Neuronal stem cell (in vitro differentiated cells): ENCODE results near the gene TMEM203. TPM values are rescaled to one million over a fixed set of nuclear protein-coding genes. Genes with fewer than 3 reads are reported as not detected.

Experiments used
- DNase-seq: peaks from one replicate; pipeline ENCODE4 v3.0.0-alpha.2; 2013; ENCODE audit warnings: low spot score
- H2AFZ ChIP-seq: one replicate; pipeline ENCODE4 v1.6.1; 2013; ENCODE audit warnings: mild to moderate bottlenecking, low read length, inconsistent platforms
- H2AK5ac ChIP-seq: 2 replicates; pipeline ENCODE4 v1.6.1; 2013; ENCODE audit warnings: low read depth, mild to moderate bottlenecking, inconsistent platforms, low read length, moderate library complexity, mixed read lengths
- H2BK120ac ChIP-seq: 2 replicates; pipeline ENCODE4 v1.6.1; 2013; ENCODE audit warnings: low read depth, mild to moderate bottlenecking, inconsistent platforms, low read length, moderate library complexity, mixed read lengths
- H2BK12ac ChIP-seq: one replicate; pipeline ENCODE4 v1.6.1; 2013; ENCODE audit warnings: low read length, inconsistent platforms
- H2BK15ac ChIP-seq: 2 replicates; pipeline ENCODE4 v1.6.1; 2013; ENCODE audit warnings: mild to moderate bottlenecking, low read length, inconsistent platforms, mixed read lengths
- H2BK5ac ChIP-seq: one replicate; pipeline ENCODE4 v1.6.1; 2013; ENCODE audit warnings: inconsistent platforms, mild to moderate bottlenecking, low read length, moderate library complexity
- H3K14ac ChIP-seq: one replicate; pipeline ENCODE4 v1.6.1; 2013; ENCODE audit warnings: low read length, inconsistent platforms
- H3K18ac ChIP-seq: 2 replicates; pipeline ENCODE4 v1.6.1; 2013; ENCODE audit warnings: low read length, inconsistent platforms
- H3K23ac ChIP-seq: 2 replicates; pipeline ENCODE4 v1.6.1; 2013; ENCODE audit warnings: low read depth, mild to moderate bottlenecking, mixed read lengths, low read length, inconsistent platforms; ENCODE audit not compliant: poor library complexity
- H3K27ac ChIP-seq: replicated peaks from 3 replicates; pipeline ENCODE4 v1.5.1; 2013; ENCODE audit warnings: low read length, inconsistent platforms
- H3K27me3 ChIP-seq, 3 experiments: 2 replicates each; pipeline ENCODE4 v1.6.1; 2013; ENCODE audit warnings: low read length in 3 of 3, mild to moderate bottlenecking in 2 of 3, inconsistent platforms in 1 of 3, low read depth in 1 of 3, mixed read lengths in 1 of 3, moderate library complexity in 1 of 3; ENCODE audit not compliant: control insufficient read depth in 3 of 3, insufficient read depth in 3 of 3
- H3K36me3 ChIP-seq, 2 donors: replicated peaks in 1 of 2; 2 replicates each; pipeline ENCODE4 v1.6.1; 2013; ENCODE audit warnings: low read length in 2 of 2; ENCODE audit not compliant: control insufficient read depth in 2 of 2, insufficient read depth in 2 of 2
- H3K4ac ChIP-seq: 2 replicates; pipeline ENCODE4 v1.6.1; 2013; ENCODE audit warnings: inconsistent platforms, mild to moderate bottlenecking, low read length, moderate library complexity
- H3K4me1 ChIP-seq, 2 donors: 1 replicate in 1 of 2; 2 replicates in 1 of 2; pipeline ENCODE4 v1.6.1; 2013; ENCODE audit warnings: low read length in 2 of 2, low read depth in 1 of 2; ENCODE audit not compliant: control insufficient read depth in 2 of 2, insufficient read depth in 1 of 2
- H3K4me2 ChIP-seq: one replicate; pipeline ENCODE4 v1.6.1; 2013; ENCODE audit warnings: mild to moderate bottlenecking, low read length, inconsistent platforms; ENCODE audit not compliant: insufficient read depth, poor library complexity, severe bottlenecking
- H3K4me3 ChIP-seq, 2 donors: 2 replicates each; pipeline ENCODE4 v1.5.1; 2013; ENCODE audit warnings: low read length in 2 of 2, mild to moderate bottlenecking in 2 of 2, inconsistent platforms in 1 of 2, moderate library complexity in 1 of 2
- H3K79me1 ChIP-seq: one replicate; pipeline ENCODE4 v1.6.1; 2013; ENCODE audit warnings: low read depth, mild to moderate bottlenecking, inconsistent platforms, low read length, moderate library complexity
- H3K9ac ChIP-seq: one replicate; pipeline ENCODE4 v1.6.1; 2013; ENCODE audit warnings: mild to moderate bottlenecking, low read depth, low read length, inconsistent platforms; ENCODE audit not compliant: poor library complexity
- H3K9me3 ChIP-seq, 2 donors: replicated peaks in 1 of 2; 2 replicates each; pipeline versions ENCODE3 to v1.6.1; 2013; ENCODE audit warnings: low read length in 2 of 2, mild to moderate bottlenecking in 2 of 2, inconsistent platforms in 1 of 2, low read depth in 1 of 2, mixed read lengths in 1 of 2, moderate library complexity in 1 of 2; ENCODE audit not compliant: control insufficient read depth in 2 of 2, insufficient read depth in 1 of 2
- H4K8ac ChIP-seq: one replicate; pipeline ENCODE4 v1.6.1; 2013; ENCODE audit warnings: low read depth, mild to moderate bottlenecking, inconsistent platforms, low read length, moderate library complexity
- H4K91ac ChIP-seq: one replicate; pipeline ENCODE4 v1.6.1; 2013; ENCODE audit warnings: low read length, low read depth, mild to moderate bottlenecking, inconsistent platforms; ENCODE audit not compliant: poor library complexity
- WGBS, 2 donors: extraction: QIAGEN DNeasy Blood & Tissue Kit; methylation state at CpG; one replicate each; pipeline ENCODE4 v1.1.7; 2013; ENCODE audit warnings: missing lambda C conversion rate in 2 of 2, mixed read lengths in 1 of 2; ENCODE audit not compliant: insufficient read length in 2 of 2, insufficient replicate concordance in 1 of 2; ENCODE audit errors: extremely low coverage in 2 of 2; 5-methylcytosine and 5-hydroxymethylcytosine counted together
- polyA plus RNA-seq, 2 experiments: library from polyadenylated mRNA; stranded (reverse); fragments of 200-250 nt; gene quantifications; one replicate each; pipeline ENCODE4 v1.2.3, GENCODE V29; 2013

TMEM203 gene, protein sequence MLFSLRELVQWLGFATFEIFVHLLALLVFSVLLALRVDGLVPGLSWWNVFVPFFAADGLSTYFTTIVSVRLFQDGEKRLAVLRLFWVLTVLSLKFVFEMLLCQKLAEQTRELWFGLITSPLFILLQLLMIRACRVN
- polyA plus RNA-seq (2013, experiment 1 of 2), result 27.8 TPM
- 27.6 TPM for polyA plus RNA-seq (2013, experiment 2 of 2)

DNA sequence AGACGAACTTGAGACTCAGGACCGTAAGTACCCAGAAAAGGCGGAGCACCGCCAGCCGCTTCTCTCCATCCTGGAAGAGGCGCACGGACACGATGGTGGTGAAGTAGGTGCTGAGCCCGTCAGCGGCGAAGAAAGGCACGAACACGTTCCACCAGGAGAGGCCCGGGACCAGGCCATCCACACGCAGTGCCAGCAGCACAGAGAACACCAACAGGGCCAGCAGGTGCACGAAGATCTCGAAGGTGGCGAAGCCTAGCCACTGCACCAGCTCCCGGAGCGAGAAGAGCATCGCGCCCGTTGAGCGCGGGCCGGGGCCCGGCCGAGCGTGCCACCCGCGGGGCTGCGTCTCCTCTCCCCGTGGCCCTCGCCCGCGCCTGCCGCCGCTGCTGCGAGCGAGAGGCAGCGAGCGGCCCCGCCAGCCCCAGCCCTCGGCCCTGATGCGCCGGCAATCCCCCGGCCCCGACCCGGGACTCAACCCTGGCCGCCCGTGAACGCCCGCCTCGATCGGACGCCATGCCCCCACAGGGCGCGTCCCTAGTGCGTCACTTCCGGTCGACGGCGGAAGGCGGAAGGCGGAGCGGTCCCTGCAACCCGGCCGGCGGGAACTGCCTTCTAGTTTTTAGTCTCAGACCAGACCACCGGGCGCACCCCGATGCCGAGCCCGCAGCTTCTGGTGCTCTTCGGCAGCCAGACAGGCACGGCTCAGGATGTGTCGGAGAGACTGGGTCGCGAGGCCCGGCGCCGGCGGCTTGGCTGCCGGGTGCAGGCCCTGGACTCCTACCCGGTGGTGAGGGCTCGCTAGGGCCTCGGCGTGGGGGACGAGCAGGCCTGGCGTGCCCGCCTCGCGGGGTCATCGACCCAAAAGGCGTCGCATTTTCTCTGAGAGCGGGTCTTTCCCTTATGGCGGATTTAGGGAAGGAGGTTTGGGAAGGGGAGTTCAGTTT is at the start of gene TMEM203, which contains the start of gene NDOR1:
TMEM203 (minus strand) TSS at position 523 of the 944 bp plus-strand sequence; CDS start at position 289, 234 bp downstream.
NDOR1 (plus strand) TSS at position 575 of the 944 bp plus-strand sequence; CDS start at position 653, 78 bp downstream.
- WGBS, 2 donors, result no CpG with 5 or more reads among the region's 98 CpGs
- Histone ChIP-seq H3K27me3 (no peaks in the 10 kb centered on the region), H3K4me3 (peak within 1 kb of the TSS; percentile 92 to 99), H3K4me1 (peaks cover 18 to 21% of the 10 kb centered on the region in 2 donors), H3K4ac (no peak within 1 kb of the TSS), H3K36me3 (peaks cover 12 to 38% of the 10 kb centered on the region in 2 donors), H3K14ac (no peak within 1 kb of the TSS), H4K91ac (no peak within 1 kb of the TSS), H3K27ac (no peak within 1 kb of the TSS), H3K9ac (peak within 1 kb of the TSS; percentile 95), H4K8ac (no peak within 1 kb of the TSS), H3K4me2 (peak within 1 kb of the TSS; percentile 81), H3K18ac (peak within 1 kb of the TSS; percentile 92), H2AK5ac (peak within 1 kb of the TSS; percentile 92), H3K79me1 (peaks cover 10% of the 10 kb centered on the region), H2BK5ac (peak within 1 kb of the TSS; percentile 83), H2BK120ac (no peak within 1 kb of the TSS), H2BK12ac (no peak within 1 kb of the TSS), H2AFZ (peak within 1 kb of the TSS; percentile 88), H3K9me3 (peaks cover 0 to 1% of the 10 kb centered on the region in 2 donors), H3K23ac (peak within 1 kb of the TSS; percentile 99), H2BK15ac (no peak within 1 kb of the TSS)
- peak; percentile 86 for DNase-seq

DNA sequence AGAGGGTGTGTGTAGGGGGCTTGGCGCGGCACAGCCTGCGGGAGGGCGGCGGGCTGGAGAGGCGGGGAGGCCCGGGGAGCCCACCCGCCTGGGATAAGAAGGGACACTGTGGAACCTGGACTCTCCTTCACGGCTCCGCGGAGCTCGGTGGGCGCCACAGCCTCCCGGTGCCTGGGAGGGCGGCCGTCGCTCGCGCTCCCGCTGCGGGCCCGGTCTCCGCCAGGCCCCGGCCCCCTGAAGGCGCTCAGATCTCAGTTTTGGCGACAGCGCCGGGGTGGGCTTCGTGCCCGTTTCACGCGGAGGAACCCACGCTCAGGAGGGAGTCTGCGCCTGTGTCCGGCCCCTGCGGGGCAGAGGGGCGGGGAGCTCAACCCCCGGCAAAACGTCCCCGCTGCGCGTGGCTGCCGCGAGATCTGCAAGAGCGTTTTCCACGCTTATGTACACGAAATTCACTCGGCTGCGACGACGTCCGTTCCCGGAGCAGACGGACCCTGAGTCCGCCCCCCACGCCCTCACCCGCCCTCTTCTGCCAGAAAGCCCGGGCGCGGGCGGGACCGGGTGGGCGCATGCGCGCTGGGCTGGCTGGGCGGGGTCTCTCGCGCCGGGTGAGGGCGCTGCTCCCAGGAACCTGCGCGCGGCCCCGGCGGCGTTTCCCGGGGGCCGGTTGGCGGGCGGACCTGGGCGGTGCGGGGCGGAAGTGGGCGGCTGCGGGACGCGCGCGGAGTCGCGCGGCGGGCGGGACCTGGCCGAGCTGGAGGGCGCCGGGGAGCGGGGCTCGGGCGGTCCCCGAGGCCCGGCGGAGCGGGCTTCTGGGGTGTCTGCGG is 49.4 kb upstream of the TMEM203 start, which contains the start of gene NELFB:
NELFB (plus strand) TSS at position 704 of the 824 bp plus-strand sequence.
- H3K36me3 ChIP-seq, result peaks cover 17 to 31% of the 10 kb centered on the region in 2 donors
- H2AK5ac ChIP-seq, result peak within 1 kb of the TSS; percentile 85
- peak within 1 kb of the TSS; percentile 66 for H2BK12ac ChIP-seq
- H2BK120ac ChIP-seq, result peak within 1 kb of the TSS; percentile 24
- peak within 1 kb of the TSS; percentile 99 for H3K18ac ChIP-seq
- peak; percentile 91 for DNase-seq
- no CpG with 5 or more reads among the region's 105 CpGs for WGBS, 2 donors
- H3K4me1 ChIP-seq, result peaks cover 19 to 48% of the 10 kb centered on the region in 2 donors
- H3K14ac ChIP-seq, result peak within 1 kb of the TSS; percentile 94
- peak within 1 kb of the TSS; percentile 70 for H3K23ac ChIP-seq
- H3K27me3 ChIP-seq, result no peaks in the 10 kb centered on the region
- H3K4ac ChIP-seq, result peak within 1 kb of the TSS; percentile 38
- H3K4me2 ChIP-seq, result peak within 1 kb of the TSS; percentile 85
- peak within 1 kb of the TSS; percentile 79 for H4K91ac ChIP-seq
- peak within 1 kb of the TSS; percentile 19 for H3K27ac ChIP-seq
- H2BK15ac ChIP-seq, result peak within 1 kb of the TSS; percentile 99
- H4K8ac ChIP-seq, result peak within 1 kb of the TSS; percentile 29
- peak within 1 kb of the TSS; percentile 96 for H2AFZ ChIP-seq
- no peaks in the 10 kb centered on the region for H3K9me3 ChIP-seq
- peak within 1 kb of the TSS; percentile 96 to 100 for H3K4me3 ChIP-seq
- H2BK5ac ChIP-seq, result peak within 1 kb of the TSS; percentile 93
- H3K79me1 ChIP-seq, result peaks cover 12% of the 10 kb centered on the region
- peak within 1 kb of the TSS; percentile 97 for H3K9ac ChIP-seq

DNA sequence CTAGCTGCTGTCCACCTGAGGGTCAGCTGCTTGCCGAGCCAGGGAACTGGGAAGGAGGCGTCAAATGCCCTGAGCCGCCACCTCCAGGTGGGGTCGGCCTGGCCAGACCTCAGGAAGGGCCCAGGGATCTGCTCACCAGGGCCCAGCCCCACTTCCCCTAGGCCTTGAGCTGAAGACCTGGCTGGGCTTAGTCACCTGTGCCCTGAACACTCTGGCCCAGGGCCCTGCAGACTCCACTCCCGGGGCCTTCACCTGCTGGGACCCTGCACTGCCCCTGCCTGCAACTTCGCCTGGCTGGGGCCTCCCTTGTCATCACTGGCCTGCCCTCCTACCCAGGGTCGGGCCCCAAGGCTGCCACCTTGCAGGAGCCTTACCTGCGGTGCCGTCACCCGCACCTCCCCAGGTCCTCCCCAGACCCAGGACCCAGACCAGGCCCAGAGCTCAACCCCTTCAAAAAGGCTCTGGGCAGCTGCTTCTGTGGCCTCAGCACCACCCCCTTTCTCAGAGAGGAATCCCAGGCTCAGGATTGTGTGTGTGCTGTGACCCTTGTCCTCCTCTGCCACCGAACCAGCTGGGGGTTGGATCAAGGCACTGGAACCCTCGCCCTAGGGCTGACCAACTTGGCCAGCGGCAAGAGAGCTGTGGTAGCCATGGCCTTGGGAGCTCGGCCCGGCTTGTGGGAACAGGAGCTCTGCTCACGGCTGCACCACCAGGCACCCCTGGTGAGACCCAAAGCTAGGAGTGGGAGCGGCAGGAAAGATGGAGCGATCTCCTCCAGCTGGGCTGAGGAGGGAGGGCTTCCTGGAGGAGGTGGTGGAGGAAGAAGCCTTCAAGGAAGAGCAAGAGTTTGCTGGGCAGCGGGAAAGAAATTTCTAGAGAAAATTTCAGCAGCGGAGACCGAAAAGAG is 48.5 kb upstream of the TMEM203 start:
- peak overlapping the region; percentile 93 for H2BK5ac ChIP-seq
- no peak for DNase-seq
- H2AK5ac ChIP-seq, result peak overlapping the region; percentile 85
- no peak overlapping the region for H3K27ac ChIP-seq
- H2BK120ac ChIP-seq, result peak overlapping the region; percentile 6
- H3K9ac ChIP-seq, result peak overlapping the region; percentile 94
- peak overlapping the region; percentile 99 for H3K18ac ChIP-seq
- no CpG with 5 or more reads among the region's 21 CpGs for WGBS, 2 donors
- peaks cover 19 to 48% of the 10 kb centered on the region in 2 donors for H3K4me1 ChIP-seq
- peak overlapping the region; percentile 66 for H2BK12ac ChIP-seq
- peak overlapping the region; percentile 70 for H3K23ac ChIP-seq
- H3K4me2 ChIP-seq, result peak overlapping the region; percentile 85
- peak overlapping the region; percentile 99 for H2BK15ac ChIP-seq
- H3K9me3 ChIP-seq, result no peaks in the 10 kb centered on the region
- H3K14ac ChIP-seq, result peak overlapping the region; percentile 94
- no peaks in the 10 kb centered on the region for H3K27me3 ChIP-seq
- H2AFZ ChIP-seq, result peak overlapping the region; percentile 92
- H3K4ac ChIP-seq, result peak overlapping the region; percentile 37
- H4K91ac ChIP-seq, result peak overlapping the region; percentile 79
- H3K79me1 ChIP-seq, result peaks cover 12% of the 10 kb centered on the region
- peak overlapping the region; percentile 86 to 100 for H3K4me3 ChIP-seq
- peaks cover 13 to 26% of the 10 kb centered on the region in 2 donors for H3K36me3 ChIP-seq
- H4K8ac ChIP-seq, result no peak overlapping the region
